Adrenal gland (tissue), 12 donors: Measurements from ENCODE around the gene LPP. TPM values are rescaled to one million over a fixed set of nuclear protein-coding genes. Genes with fewer than 3 reads are reported as not detected.

Experiments used
- DNase-seq, 7 donors: peaks; one replicate each; pipeline ENCODE4 v3.0.0-alpha.2; 2019 to 2020
- H3K27ac ChIP-seq, 5 donors: fragments of 200-600 bp; sonication (generic) in 4 of 5; 1 replicate in 3 of 5; 2 replicates in 2 of 5; pipeline versions ENCODE4 v1.5.1 to v1.8.0; 2016 to 2020; ENCODE audit warnings: mild to moderate bottlenecking in 1 of 5
- H3K27me3 ChIP-seq: fragments of 200-600 bp; 2 replicates; pipeline ENCODE4 v1.8.0; 2021
- H3K36me3 ChIP-seq, 2 donors: fragments of 200-600 bp; replicated peaks in 1 of 2; 1 replicate in 1 of 2; 2 replicates in 1 of 2; pipeline versions ENCODE4 v1.5.1 to v1.8.0; 2018 to 2022
- H3K4me1 ChIP-seq, 2 donors: fragments of 200-600 bp; replicated peaks in 1 of 2; 1 replicate in 1 of 2; 2 replicates in 1 of 2; pipeline versions ENCODE4 v1.5.1 to v1.8.0; 2018 to 2021
- H3K4me3 ChIP-seq, 4 donors: fragments of 200-600 bp; sonication (generic) in 3 of 4; one replicate each; pipeline ENCODE4 v1.5.1; 2016 to 2018
- H3K9me3 ChIP-seq, 3 donors: fragments of 200-600 bp; sonication (generic) in 1 of 3; replicated peaks in 1 of 3; 1 replicate in 2 of 3; 2 replicates in 1 of 3; pipeline versions ENCODE4 v1.5.1 to v1.8.0; 2016 to 2021
- POLR2A ChIP-seq, 2 donors: fragments of 450-650 bp; IDR thresholded peaks; one replicate each; pipeline ENCODE4 v1.6.1; 2017; ENCODE audit warnings: antibody characterized with exemption in 2 of 2, mild to moderate bottlenecking in 2 of 2, moderate library complexity in 1 of 2
- WGBS, 4 donors: extraction: QIAGEN DNeasy Blood & Tissue Kit in 2 of 4; methylation state at CpG; one replicate each; pipeline versions ENCODE4 v1.1.5 to v1.1.7; 2013 to 2017; 5-methylcytosine and 5-hydroxymethylcytosine counted together
- intact Hi-C, 2 donors: fragments of 100-400 bp; cut with DNase I; formaldehyde crosslinking; loops; one replicate each; pipeline versions ENCODE4 v1.14.1 to v1.15.0; 2022 to 2023
- polyA plus RNA-seq, 3 donors: library from polyadenylated mRNA; stranded (reverse); fragments of 200-250 nt in 2 of 3; fragments of 350-450 nt in 1 of 3; fragmentation: Illumina TruSeq in 1 of 3; extraction: RNeasy Lipid Tissue Mini Kit (QIAGEN cat#74804) in 1 of 3; gene quantifications; one replicate each; pipeline ENCODE4 v1.2.3, GENCODE V29; 2013 to 2014
- total RNA-seq, 9 donors: library from RNA; depleted of rRNA in 4 of 9; stranded (reverse); fragments of >200 nt in 4 of 9; fragments of 120-200 nt in 1 of 9; fragmentation: NEBNext Ultra II Directional in 1 of 9; extraction: Animal tissue kit (Norgen Biotek cat#: 25700) in 1 of 9; gene quantifications; one replicate each; pipeline versions ENCODE4 v1.1.0 to v1.2.4, GENCODE V29; 2013 to 2023
- TF ChIP-seq, protein P1 (sequence below), 6 experiments: fragments of 450-650 bp in 4 of 6; fragments of 200-600 bp in 2 of 6; sonication (generic) in 1 of 6; IDR thresholded peaks; 1 replicate in 5 of 6; 2 replicates in 1 of 6; pipeline versions ENCODE4 v1.5.1 to v1.8.0; 2016 to 2021; ENCODE audit warnings: antibody characterized with exemption in 6 of 6, mild to moderate bottlenecking in 2 of 6, moderate library complexity in 1 of 6
- donor health status: healthy with polysubstance abuse.
- donor health status: Bipolar disorder and iron deficiency.
- donor health status: DM: yes; HTN: yes; CAD: no.
- donor health status: DM: no; HTN: no; CAD: no.
- donor health status: DM: no; HTN: no; CAD: no.
- donor health status: DM: yes; HTN: yes; CAD: no.

LPP gene
- total and polyA plus RNA-seq, 12 donors = 7.0 to 170 (median 101) TPM

DNA sequence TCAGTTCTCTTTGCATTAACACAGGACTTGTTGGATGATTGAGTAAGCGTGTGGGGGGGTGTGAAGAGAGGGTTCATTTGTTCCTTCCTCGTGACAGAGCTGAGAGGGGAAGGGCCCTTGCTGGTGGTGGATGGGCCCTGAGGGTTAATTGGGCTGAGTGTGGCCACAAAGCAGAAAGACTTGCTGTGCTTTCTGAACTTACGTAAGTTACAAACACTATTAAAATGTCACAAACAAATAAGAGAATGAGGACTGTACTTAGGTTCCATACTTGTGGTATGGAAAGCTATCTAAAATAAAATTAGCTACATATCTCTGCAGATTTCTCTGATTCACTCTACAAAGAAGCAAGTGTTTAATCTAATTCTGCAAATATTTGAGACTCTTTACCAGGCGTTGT lies 231.3 kb downstream of the LPP start:
- DNase-seq = peak in 2 of 7 donors; percentile 28 to 36
- Histone ChIP-seq H3K4me1 (peaks cover 1 to 20% of the 10 kb centered on the region in 2 donors), H3K27ac (no peak overlapping the region), H3K4me3 (no peak overlapping the region), H3K9me3 (no peaks in the 10 kb centered on the region), H3K27me3 (no peaks in the 10 kb centered on the region), H3K36me3 (no peaks in the 10 kb centered on the region)
- TF ChIP-seq, protein P1, sequence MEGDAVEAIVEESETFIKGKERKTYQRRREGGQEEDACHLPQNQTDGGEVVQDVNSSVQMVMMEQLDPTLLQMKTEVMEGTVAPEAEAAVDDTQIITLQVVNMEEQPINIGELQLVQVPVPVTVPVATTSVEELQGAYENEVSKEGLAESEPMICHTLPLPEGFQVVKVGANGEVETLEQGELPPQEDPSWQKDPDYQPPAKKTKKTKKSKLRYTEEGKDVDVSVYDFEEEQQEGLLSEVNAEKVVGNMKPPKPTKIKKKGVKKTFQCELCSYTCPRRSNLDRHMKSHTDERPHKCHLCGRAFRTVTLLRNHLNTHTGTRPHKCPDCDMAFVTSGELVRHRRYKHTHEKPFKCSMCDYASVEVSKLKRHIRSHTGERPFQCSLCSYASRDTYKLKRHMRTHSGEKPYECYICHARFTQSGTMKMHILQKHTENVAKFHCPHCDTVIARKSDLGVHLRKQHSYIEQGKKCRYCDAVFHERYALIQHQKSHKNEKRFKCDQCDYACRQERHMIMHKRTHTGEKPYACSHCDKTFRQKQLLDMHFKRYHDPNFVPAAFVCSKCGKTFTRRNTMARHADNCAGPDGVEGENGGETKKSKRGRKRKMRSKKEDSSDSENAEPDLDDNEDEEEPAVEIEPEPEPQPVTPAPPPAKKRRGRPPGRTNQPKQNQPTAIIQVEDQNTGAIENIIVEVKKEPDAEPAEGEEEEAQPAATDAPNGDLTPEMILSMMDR (IDR thresholded peaks at IDR 0.05) = no peak
- no peak for TF ChIP-seq POLR2A (IDR thresholded peaks at IDR 0.05)
- intact Hi-C loops = no loop called here
- 82 to 89% (median 85%) methylated on average over 4 of the region's 4 CpGs for WGBS, 4 donors

DNA sequence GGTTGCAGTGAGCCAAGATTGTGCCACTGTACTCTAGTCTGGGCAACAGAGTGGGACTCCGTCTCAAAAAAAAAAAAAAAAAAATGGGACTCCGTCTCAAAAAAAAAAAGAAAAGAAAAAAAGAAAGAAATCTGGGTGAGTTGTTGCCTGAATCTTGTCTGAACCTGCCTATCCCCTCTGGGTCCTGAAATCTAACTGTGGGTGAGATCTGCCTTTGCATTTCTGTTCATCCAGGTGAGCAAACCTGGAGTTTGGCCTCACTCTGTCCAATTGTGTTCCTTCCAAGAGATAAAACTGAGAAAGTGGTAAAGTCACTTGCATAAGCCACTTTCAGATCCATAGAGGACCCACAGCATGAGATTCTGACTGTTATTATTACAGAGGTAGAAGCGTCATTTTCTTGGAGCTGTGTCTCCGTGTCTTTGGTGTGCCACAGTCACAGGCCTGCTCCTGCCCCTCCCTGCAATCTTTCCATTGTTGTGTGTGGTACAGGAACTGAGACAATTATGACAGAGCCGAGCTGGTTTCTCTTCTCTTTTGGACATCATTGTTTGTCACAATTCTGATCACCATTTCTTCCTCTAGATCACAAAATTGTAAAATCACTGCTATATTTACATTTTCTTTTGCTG lies 235.9 kb downstream of the LPP start:
- Histone ChIP-seq H3K27me3 (no peaks in the 10 kb centered on the region), H3K36me3 (no peaks in the 10 kb centered on the region), H3K9me3 (no peaks in the 10 kb centered on the region), H3K27ac (peak overlapping the region in 3 of 5 donors; percentile 47 to 59 (median 52)), H3K4me3 (no peak overlapping the region), H3K4me1 (peaks cover 10 to 26% of the 10 kb centered on the region in 2 donors)
- 60 to 75% (median 70%) methylated on average over 4 to 5 of the region's 5 CpGs for WGBS, 4 donors
- TF ChIP-seq, protein P1 (IDR thresholded peaks at IDR 0.05) = no peak
- TF ChIP-seq POLR2A (IDR thresholded peaks at IDR 0.05) = no peak
- intact Hi-C loops = loop anchor here in 1 of 2 donors (10.0 kb wide), 1 partner anchor 95 kb away; no protein-coding TSS in a partner anchor
- DNase-seq = peak; percentile 46 to 84 (median 61)

DNA sequence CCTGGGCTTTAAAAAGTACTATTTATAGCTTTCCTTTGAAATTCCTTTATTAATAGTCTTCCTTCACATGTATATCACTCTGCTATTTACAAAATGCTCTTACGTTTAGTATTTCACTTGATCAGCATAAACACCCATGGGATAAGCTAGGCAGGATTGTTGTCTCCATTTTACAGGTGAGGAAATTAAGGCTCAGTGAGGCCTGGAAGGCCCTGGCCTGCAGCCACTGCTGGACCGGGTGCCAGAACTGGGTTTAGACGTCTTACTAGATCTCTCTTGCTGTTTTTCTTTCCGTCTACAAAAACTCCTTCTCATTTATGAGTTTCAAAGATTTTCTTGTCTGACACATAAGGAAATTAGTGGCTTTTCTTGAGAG lies 236.4 kb downstream of the LPP start:
- Histone ChIP-seq H3K9me3 (no peaks in the 10 kb centered on the region), H3K27ac (peak overlapping the region in 4 of 5 donors; percentile 41 to 59 (median 50)), H3K27me3 (no peaks in the 10 kb centered on the region), H3K4me3 (no peak overlapping the region), H3K4me1 (peaks cover 10 to 26% of the 10 kb centered on the region in 2 donors), H3K36me3 (no peaks in the 10 kb centered on the region)
- intact Hi-C loops = loop anchor here in 1 of 2 donors (10.0 kb wide), 1 partner anchor 96 kb away; no protein-coding TSS in a partner anchor
- TF ChIP-seq, protein P1 (IDR thresholded peaks at IDR 0.05) = no peak
- no peak for TF ChIP-seq POLR2A (IDR thresholded peaks at IDR 0.05)
- 29 to 49% (median 36%) methylated on average over 4 of the region's 4 CpGs for WGBS, 4 donors
- DNase-seq = peak in 1 of 7 donors; percentile 37

DNA sequence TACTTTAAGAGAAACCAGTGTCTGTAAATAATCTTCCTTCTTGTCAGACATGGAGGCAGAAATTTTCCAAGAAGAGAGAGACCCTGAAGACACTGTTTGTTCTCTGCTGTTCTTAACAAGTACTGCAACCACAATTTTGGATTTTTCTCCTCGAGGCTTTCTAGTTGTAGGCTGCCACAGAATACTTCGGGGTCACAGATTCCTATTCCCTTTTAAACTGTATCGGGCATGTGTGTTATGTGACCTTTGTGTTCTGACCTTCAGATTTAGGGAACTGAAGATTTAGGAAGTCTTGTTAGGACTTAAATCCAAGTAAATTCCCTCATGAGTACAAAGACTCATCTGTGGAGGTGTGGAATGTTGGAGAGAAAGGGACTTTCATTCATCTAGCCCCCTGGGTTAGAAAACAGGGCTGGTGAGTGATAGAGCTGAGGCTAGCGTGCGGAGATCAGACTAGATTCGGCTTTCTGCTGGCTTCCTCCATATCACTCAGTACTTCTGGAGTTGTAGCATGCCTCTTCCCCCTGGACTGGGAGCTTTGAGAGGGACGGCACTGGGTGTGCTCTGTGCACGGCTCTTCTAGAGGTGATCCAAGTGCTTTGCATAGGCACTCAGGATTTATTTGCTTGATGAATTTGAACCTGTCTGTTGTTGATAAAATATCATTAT lies 237.0 kb downstream of the LPP start:
- H3K36me3 ChIP-seq = no peaks in the 10 kb centered on the region
- no peak for DNase-seq
- no peak for TF ChIP-seq POLR2A (IDR thresholded peaks at IDR 0.05)
- TF ChIP-seq, protein P1 (IDR thresholded peaks at IDR 0.05) = peak in 2 of 6 experiments; percentile 11 to 31
- intact Hi-C loops = loop anchor here in 1 of 2 donors (10.0 kb wide), 1 partner anchor 96 kb away; no protein-coding TSS in a partner anchor
- WGBS, 4 donors = 49 to 53% (median 50%) methylated on average over 8 of the region's 8 CpGs
- H3K9me3 ChIP-seq = no peaks in the 10 kb centered on the region
- no peaks in the 10 kb centered on the region for H3K27me3 ChIP-seq
- no peak overlapping the region for H3K4me3 ChIP-seq
- H3K4me1 ChIP-seq = peaks cover 10 to 28% of the 10 kb centered on the region in 2 donors
- H3K27ac ChIP-seq = peak overlapping the region in 3 of 5 donors; percentile 32 to 59 (median 52)
